ENCODE measurements around the gene LCOR. TPM values are rescaled to one million over a fixed set of nuclear protein-coding genes. Genes with fewer than 3 reads are reported as not detected.

LCOR gene
- total and polyA plus RNA-seq, 8 donors, result 2.0 to 61.3 (median 18.0) TPM

DNA sequence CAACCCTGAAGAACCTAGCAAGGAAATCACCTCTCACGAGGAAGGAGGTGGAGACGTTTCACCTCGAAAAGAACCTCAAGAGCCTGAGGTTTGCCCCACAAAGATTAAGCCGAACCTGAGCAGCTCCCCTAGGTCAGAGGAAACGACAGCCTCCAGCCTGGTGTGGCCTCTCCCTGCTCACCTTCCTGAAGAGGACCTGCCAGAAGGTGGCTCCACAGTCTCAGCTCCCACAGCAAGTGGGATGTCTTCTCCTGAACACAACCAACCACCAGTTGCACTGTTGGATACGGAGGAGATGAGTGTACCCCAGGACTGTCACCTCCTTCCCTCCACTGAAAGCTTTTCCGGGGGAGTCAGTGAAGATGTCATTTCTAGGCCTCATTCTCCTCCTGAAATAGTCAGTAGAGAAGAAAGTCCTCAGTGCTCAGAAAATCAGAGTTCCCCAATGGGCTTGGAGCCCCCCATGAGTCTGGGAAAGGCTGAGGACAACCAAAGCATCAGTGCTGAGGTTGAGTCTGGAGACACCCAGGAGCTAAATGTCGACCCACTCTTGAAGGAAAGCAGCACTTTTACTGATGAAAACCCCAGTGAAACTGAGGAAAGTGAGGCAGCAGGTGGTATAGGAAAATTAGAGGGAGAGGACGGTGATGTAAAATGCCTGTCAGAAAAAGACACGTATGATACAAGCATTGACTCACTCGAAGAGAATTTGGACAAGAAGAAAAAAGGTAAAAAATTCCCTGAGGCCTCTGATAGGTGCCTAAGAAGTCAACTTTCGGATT, 150.2 kb downstream of the LCOR start:
- TF ChIP-seq POLR2A (IDR thresholded peaks at IDR 0.05) (no peak), EP300 (IDR thresholded peaks at IDR 0.05) (no peak), POLR2AphosphoS5 (IDR thresholded peaks at IDR 0.05) (no peak)
- TF ChIP-seq, protein P1, sequence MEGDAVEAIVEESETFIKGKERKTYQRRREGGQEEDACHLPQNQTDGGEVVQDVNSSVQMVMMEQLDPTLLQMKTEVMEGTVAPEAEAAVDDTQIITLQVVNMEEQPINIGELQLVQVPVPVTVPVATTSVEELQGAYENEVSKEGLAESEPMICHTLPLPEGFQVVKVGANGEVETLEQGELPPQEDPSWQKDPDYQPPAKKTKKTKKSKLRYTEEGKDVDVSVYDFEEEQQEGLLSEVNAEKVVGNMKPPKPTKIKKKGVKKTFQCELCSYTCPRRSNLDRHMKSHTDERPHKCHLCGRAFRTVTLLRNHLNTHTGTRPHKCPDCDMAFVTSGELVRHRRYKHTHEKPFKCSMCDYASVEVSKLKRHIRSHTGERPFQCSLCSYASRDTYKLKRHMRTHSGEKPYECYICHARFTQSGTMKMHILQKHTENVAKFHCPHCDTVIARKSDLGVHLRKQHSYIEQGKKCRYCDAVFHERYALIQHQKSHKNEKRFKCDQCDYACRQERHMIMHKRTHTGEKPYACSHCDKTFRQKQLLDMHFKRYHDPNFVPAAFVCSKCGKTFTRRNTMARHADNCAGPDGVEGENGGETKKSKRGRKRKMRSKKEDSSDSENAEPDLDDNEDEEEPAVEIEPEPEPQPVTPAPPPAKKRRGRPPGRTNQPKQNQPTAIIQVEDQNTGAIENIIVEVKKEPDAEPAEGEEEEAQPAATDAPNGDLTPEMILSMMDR (IDR thresholded peaks at IDR 0.05), result no peak
- no peaks in the 10 kb centered on the region for H3K4me1 ChIP-seq
- no peaks in the 10 kb centered on the region for H3K27me3 ChIP-seq
- DNase-seq, result no peak
- H3K4me3 ChIP-seq, result no peak overlapping the region
- no peaks in the 10 kb centered on the region for H3K9me3 ChIP-seq
- intact Hi-C loops (cut with DNase I; ENCODE audit: low total_unique reads), result no loop called here
- H3K27ac ChIP-seq, result no peak overlapping the region
- H3K36me3 ChIP-seq, result peaks cover 11 to 29% (median 22%) of the 10 kb centered on the region in 4 donors
- WGBS, 5 donors, result 93 to 98% (median 96%) methylated on average over 12 of the region's 12 CpGs

DNA sequence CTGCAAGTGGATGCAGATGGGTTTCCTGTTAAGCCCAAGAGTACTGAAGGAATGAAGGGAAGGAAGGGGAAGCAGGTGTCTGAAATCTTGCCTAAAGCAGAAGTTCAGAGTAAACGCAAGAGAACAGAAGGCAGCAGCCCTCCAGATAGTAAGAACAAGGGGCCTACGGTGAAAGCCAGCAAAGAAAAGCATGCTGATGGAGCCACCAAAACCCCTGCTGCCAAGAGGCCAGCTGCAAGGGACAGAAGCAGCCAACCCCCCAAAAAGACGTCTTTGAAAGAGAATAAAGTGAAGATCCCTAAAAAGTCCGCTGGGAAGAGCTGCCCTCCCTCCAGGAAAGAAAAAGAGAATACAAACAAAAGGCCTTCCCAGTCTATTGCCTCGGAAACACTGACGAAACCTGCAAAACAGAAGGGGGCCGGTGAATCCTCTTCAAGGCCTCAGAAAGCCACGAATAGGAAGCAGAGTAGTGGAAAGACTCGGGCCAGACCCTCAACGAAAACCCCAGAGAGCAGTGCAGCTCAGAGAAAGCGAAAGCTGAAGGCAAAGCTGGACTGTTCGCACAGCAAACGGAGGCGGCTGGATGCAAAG, 152.5 kb downstream of the LCOR start:
- Histone ChIP-seq H3K4me3 (no peak overlapping the region), H3K27me3 (no peaks in the 10 kb centered on the region), H3K27ac (no peak overlapping the region), H3K4me1 (peaks cover 0 to 8% (median 6%) of the 10 kb centered on the region in 4 donors), H3K36me3 (peaks cover 11 to 29% (median 22%) of the 10 kb centered on the region in 4 donors), H3K9me3 (no peaks in the 10 kb centered on the region)
- WGBS, 5 donors, result 72 to 77% (median 73%) methylated on average over 14 of the region's 14 CpGs
- peak in 1 of 2 donors; percentile 42 for DNase-seq
- intact Hi-C loops (cut with DNase I; ENCODE audit: low total_unique reads), result no loop called here
- TF ChIP-seq, protein P1 (IDR thresholded peaks at IDR 0.05), result no peak
- TF ChIP-seq POLR2A (IDR thresholded peaks at IDR 0.05), result no peak
- no peak for TF ChIP-seq EP300 (IDR thresholded peaks at IDR 0.05)
- no peak for TF ChIP-seq POLR2AphosphoS5 (IDR thresholded peaks at IDR 0.05)

- TF ChIP-seq POLR2A (IDR thresholded peaks at IDR 0.05), result no peak
- TF ChIP-seq EP300 (IDR thresholded peaks at IDR 0.05), result no peak
- no peak for TF ChIP-seq POLR2AphosphoS5 (IDR thresholded peaks at IDR 0.05)
- TF ChIP-seq, protein P1 (IDR thresholded peaks at IDR 0.05), result no peak
- H3K36me3 ChIP-seq, result peaks cover 7 to 18% (median 12%) of the 10 kb centered on the region in 4 donors
- WGBS, 5 donors, result 77 to 89% (median 81%) methylated on average over 6 of the region's 6 CpGs
- no peak overlapping the region for H3K27ac ChIP-seq
- H3K4me3 ChIP-seq, result no peak overlapping the region
- intact Hi-C loops (cut with DNase I; ENCODE audit: low total_unique reads), result no loop called here
- no peaks in the 10 kb centered on the region for H3K9me3 ChIP-seq
- no peaks in the 10 kb centered on the region for H3K27me3 ChIP-seq
- peaks cover 0 to 18% (median 9%) of the 10 kb centered on the region in 4 donors for H3K4me1 ChIP-seq
- DNase-seq, result no peak
Observed at GRCh38 chr10:96986200-96986856, 154.2 kb downstream of the LCOR start.

- Histone ChIP-seq H3K9me3 (no peaks in the 10 kb centered on the region), H3K4me1 (peaks cover 0 to 24% (median 9%) of the 10 kb centered on the region in 4 donors), H3K27ac (no peak overlapping the region), H3K36me3 (peaks cover 0 to 9% (median 3%) of the 10 kb centered on the region in 4 donors), H3K27me3 (no peaks in the 10 kb centered on the region), H3K4me3 (no peak overlapping the region)
- TF ChIP-seq, protein P1 (IDR thresholded peaks at IDR 0.05), result no peak
- TF ChIP-seq POLR2AphosphoS5 (IDR thresholded peaks at IDR 0.05), result no peak
- TF ChIP-seq EP300 (IDR thresholded peaks at IDR 0.05), result no peak
- TF ChIP-seq POLR2A (IDR thresholded peaks at IDR 0.05), result no peak
- DNase-seq, result no peak
- 83 to 97% (median 89%) methylated on average over 2 of the region's 2 CpGs for WGBS, 5 donors
- intact Hi-C loops (cut with DNase I; ENCODE audit: low total_unique reads), result no loop called here
Observed at GRCh38 chr10:96987141-96987841, 155.2 kb downstream of the LCOR start.
